Measurements from ENCODE around the gene ALDOB.

GRCh38 chr9:101381118-101381517 is 54.5 kb downstream of the ALDOB start:
- TF ChIP-seq POLR2A (IDR thresholded peaks at IDR 0.05; ENCODE audit: control extremely low read depth in 1 of 2, low read depth in 2 of 2, low read length in 2 of 2) (no peak), CTCF (IDR thresholded peaks at IDR 0.05; ENCODE audit: control extremely low read depth in 1 of 3, insufficient read depth in 1 of 3, low read depth in 1 of 3, low read length in 3 of 3) (no peak), MAFK (IDR thresholded peaks at IDR 0.05; ENCODE audit: low read depth, low read length) (no peak), BACH1 (IDR thresholded peaks at IDR 0.05; ENCODE audit: low read length) (no peak), EP300 (IDR thresholded peaks at IDR 0.05; ENCODE audit: borderline replicate concordance in 1 of 2, low read depth in 2 of 2, low read length in 2 of 2) (no peak), ATF2 (IDR thresholded peaks at IDR 0.05; ENCODE audit: low read length) (no peak)
